ENCODE measurements around the gene COA8. TPM values are rescaled to one million over a fixed set of nuclear protein-coding genes. Genes with fewer than 3 reads are reported as not detected.

The COA8 gene
- total and polyA plus RNA-seq, 10 of the 15 experiments (the other 5 are each of a cell fraction or from before 2014, with no cell fraction given): 6.1 to 69.5 (median 25.8) TPM

- TF ChIP-seq, protein P1, sequence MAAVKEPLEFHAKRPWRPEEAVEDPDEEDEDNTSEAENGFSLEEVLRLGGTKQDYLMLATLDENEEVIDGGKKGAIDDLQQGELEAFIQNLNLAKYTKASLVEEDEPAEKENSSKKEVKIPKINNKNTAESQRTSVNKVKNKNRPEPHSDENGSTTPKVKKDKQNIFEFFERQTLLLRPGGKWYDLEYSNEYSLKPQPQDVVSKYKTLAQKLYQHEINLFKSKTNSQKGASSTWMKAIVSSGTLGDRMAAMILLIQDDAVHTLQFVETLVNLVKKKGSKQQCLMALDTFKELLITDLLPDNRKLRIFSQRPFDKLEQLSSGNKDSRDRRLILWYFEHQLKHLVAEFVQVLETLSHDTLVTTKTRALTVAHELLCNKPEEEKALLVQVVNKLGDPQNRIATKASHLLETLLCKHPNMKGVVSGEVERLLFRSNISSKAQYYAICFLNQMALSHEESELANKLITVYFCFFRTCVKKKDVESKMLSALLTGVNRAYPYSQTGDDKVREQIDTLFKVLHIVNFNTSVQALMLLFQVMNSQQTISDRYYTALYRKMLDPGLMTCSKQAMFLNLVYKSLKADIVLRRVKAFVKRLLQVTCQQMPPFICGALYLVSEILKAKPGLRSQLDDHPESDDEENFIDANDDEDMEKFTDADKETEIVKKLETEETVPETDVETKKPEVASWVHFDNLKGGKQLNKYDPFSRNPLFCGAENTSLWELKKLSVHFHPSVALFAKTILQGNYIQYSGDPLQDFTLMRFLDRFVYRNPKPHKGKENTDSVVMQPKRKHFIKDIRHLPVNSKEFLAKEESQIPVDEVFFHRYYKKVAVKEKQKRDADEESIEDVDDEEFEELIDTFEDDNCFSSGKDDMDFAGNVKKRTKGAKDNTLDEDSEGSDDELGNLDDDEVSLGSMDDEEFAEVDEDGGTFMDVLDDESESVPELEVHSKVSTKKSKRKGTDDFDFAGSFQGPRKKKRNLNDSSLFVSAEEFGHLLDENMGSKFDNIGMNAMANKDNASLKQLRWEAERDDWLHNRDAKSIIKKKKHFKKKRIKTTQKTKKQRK (IDR thresholded peaks at IDR 0.05; ENCODE audit: low read depth, low read length): no peak
- no peak for TF ChIP-seq BCLAF1 (IDR thresholded peaks at IDR 0.05)
- no peak for TF ChIP-seq MYB (IDR thresholded peaks at IDR 0.05; ENCODE audit: borderline replicate concordance, low read depth, low read length)
- TF ChIP-seq SUPT20H (IDR thresholded peaks at IDR 0.05; ENCODE audit: borderline replicate concordance, control insufficient read depth, low read depth, low read length): no peak
- TF ChIP-seq SP1 (IDR thresholded peaks at IDR 0.05; ENCODE audit: low read depth, low read length): no peak
- TF ChIP-seq SMAD1 (IDR thresholded peaks at IDR 0.05; ENCODE audit: low read depth, partially characterized antibody): no peak
- TF ChIP-seq BRCA1 (IDR thresholded peaks at IDR 0.05; ENCODE audit: low read depth, low read length): no peak
These were observed 54.0 kb downstream of the COA8 start (continued) for GRCh38 chr14:103616635-103617300.
